Gastroesophageal sphincter (tissue), 3 donors: Measurements from ENCODE around the gene APLP2.

Source experiments
- POLR2A ChIP-seq, 2 donors: fragments of 450-650 bp; IDR thresholded peaks; one replicate each; pipeline ENCODE4 v1.6.1; 2017; ENCODE audit warnings: antibody characterized with exemption in 2 of 2, mild to moderate bottlenecking in 2 of 2, moderate library complexity in 1 of 2
- POLR2AphosphoS5 ChIP-seq: sonication (generic); formaldehyde crosslinking; IDR thresholded peaks from one replicate; pipeline ENCODE4 v1.6.1; 2017; ENCODE audit warnings: antibody characterized with exemption
- TF ChIP-seq, protein P1 (sequence below), 4 experiments: fragments of 200-600 bp in 2 of 4; fragments of 450-650 bp in 2 of 4; sonication (generic) in 1 of 4; IDR thresholded peaks; one replicate each; pipeline ENCODE4 v1.5.1; 2017 to 2019; ENCODE audit warnings: antibody characterized with exemption in 4 of 4, mild to moderate bottlenecking in 2 of 4, moderate library complexity in 2 of 4

DNA sequence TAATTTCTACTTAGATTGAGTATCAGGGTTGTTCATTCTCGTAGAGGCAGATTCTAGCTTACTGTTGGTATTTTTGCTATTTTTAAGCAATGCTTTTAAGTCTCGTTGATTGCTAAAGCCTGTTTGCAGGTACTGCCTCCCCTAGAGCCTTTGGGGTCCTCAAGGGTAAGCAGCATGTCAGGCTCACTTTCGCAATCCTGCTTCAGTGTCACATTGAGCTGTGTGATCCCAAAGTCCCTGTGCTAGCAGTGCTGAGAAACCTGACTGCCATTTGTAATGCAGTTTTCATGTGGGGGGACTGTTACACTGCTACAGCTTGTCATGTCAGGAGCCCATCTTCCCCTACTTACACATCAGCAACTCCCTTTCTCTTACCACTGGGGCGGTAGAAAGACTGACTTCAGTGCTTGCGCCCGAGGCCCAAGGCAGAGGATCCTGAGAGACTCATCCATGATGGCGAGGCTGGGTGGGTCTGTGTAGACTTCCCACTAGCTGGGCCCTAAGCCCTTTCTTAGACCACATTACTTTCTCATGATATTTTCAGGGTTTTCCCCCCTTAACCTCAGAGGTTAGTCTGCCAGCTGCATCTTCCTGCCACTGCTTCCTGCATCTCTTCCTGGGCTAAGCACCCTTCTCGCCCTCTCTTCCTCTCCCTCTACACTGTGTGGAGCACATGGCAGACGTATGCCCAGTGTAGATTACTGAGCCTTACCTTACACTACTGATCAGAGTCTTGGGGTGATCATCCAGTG lies 49.1 kb downstream of the APLP2 start:
- TF ChIP-seq POLR2AphosphoS5 (no peak), POLR2A (IDR thresholded peaks at IDR 0.05) (no peak)
- TF ChIP-seq, protein P1, sequence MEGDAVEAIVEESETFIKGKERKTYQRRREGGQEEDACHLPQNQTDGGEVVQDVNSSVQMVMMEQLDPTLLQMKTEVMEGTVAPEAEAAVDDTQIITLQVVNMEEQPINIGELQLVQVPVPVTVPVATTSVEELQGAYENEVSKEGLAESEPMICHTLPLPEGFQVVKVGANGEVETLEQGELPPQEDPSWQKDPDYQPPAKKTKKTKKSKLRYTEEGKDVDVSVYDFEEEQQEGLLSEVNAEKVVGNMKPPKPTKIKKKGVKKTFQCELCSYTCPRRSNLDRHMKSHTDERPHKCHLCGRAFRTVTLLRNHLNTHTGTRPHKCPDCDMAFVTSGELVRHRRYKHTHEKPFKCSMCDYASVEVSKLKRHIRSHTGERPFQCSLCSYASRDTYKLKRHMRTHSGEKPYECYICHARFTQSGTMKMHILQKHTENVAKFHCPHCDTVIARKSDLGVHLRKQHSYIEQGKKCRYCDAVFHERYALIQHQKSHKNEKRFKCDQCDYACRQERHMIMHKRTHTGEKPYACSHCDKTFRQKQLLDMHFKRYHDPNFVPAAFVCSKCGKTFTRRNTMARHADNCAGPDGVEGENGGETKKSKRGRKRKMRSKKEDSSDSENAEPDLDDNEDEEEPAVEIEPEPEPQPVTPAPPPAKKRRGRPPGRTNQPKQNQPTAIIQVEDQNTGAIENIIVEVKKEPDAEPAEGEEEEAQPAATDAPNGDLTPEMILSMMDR (IDR thresholded peaks at IDR 0.05) = no peak
